Measurements from ENCODE around the gene TXNDC11. TPM values are rescaled to one million over a fixed set of nuclear protein-coding genes. Genes with fewer than 3 reads are reported as not detected.

Gene TXNDC11
- polyA plus RNA-seq, 1 donor (not counting 4 experiments of a cell fraction or from before 2014, with no cell fraction given) = 35.9 TPM

DNA sequence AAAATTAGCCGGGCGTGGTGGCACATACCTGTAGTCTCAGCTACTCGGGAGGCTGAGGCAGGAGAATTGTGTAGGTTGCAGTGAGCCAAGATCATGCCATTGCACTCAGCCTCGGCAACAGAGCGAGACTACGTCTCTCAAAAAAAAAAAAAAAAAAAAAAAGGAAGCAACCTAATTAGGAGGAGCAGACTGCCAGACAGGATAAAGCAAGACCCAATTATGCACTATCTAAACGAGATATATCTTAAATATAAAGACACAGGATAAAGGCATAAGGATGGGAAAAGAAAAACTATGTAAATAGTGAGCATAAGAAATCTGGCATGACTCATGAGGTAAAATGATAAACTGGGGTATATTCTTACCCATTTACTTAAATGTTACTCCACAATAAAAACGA is 4.9 kb downstream of the TXNDC11 start:
- no peak overlapping the region for H3K27ac ChIP-seq (ENCODE audit: control insufficient read depth, insufficient read depth, low read length)
- no peak overlapping the region for H2AFZ ChIP-seq (ENCODE audit: control insufficient read depth, low read length)
- H3K9me1 ChIP-seq (ENCODE audit: control insufficient read depth, extremely low read depth, insufficient read depth, low read length) = no peaks in the 10 kb centered on the region
- H3K27me3 ChIP-seq (ENCODE audit: control insufficient read depth, extremely low read depth, insufficient read depth, low read length) = no peaks in the 10 kb centered on the region
- no peak overlapping the region for H3K4me2 ChIP-seq (ENCODE audit: control insufficient read depth, extremely low read depth, insufficient read depth, low read depth, low read length)
- FAIRE-seq (no peak), DNase-seq (ENCODE audit: low read depth, low spot score) (no peak)
- H3K4me3 ChIP-seq (ENCODE audit: control insufficient read depth in 2 of 3, extremely low read depth in 1 of 3, insufficient read depth in 2 of 3, low read depth in 1 of 3, low read length in 3 of 3) = no peak overlapping the region
- peaks cover 18 to 26% of the 10 kb centered on the region in 2 experiments for H3K36me3 ChIP-seq (ENCODE audit: control insufficient read depth in 2 of 2, extremely low read depth in 1 of 2, insufficient read depth in 2 of 2, low read length in 2 of 2)
- dilution Hi-C loops (cut with MboI; ENCODE audit: extremely low pct_ligation_motif_present, low sequenced_read_pairs) = no loop called here
- TF ChIP-seq EZH2 (IDR thresholded peaks at IDR 0.05; ENCODE audit: low read length) (no peak), CTCF (optimal IDR thresholded peaks at IDR 0.05 in 1 of 3, IDR thresholded peaks at IDR 0.05 in 1 of 3, conservative IDR thresholded peaks at IDR 0.05 in 1 of 3; ENCODE audit: extremely low read depth in 1 of 3, insufficient read depth in 2 of 3, low read length in 3 of 3) (no peak)
- H3K9me3 ChIP-seq (ENCODE audit: control insufficient read depth, low read depth, low read length) = no peaks in the 10 kb centered on the region
- H4K20me1 ChIP-seq (ENCODE audit: control insufficient read depth, extremely low read depth, insufficient read depth, low read length) = peaks cover 4% of the 10 kb centered on the region
- peaks cover 12% of the 10 kb centered on the region for H3K4me1 ChIP-seq (ENCODE audit: control insufficient read depth, extremely low read depth, insufficient read depth, low read length)
- peaks cover 67% of the 10 kb centered on the region for H3K79me2 ChIP-seq (ENCODE audit: control insufficient read depth, insufficient read depth, low read length)
- H3K9ac ChIP-seq (ENCODE audit: control insufficient read depth, extremely low read depth, insufficient read depth, low read length) = no peak overlapping the region

GRCh38 chr16:11736903-11737302 is 5.8 kb downstream of the TXNDC11 start:
- Histone ChIP-seq H4K20me1 (ENCODE audit: control insufficient read depth, extremely low read depth, insufficient read depth, low read length) (peaks cover 4% of the 10 kb centered on the region), H2AFZ (ENCODE audit: control insufficient read depth, low read length) (no peak overlapping the region), H3K4me1 (ENCODE audit: control insufficient read depth, extremely low read depth, insufficient read depth, low read length) (peaks cover 12% of the 10 kb centered on the region), H3K4me3 (ENCODE audit: control insufficient read depth in 2 of 3, extremely low read depth in 1 of 3, insufficient read depth in 2 of 3, low read depth in 1 of 3, low read length in 3 of 3) (no peak overlapping the region), H3K4me2 (ENCODE audit: control insufficient read depth, extremely low read depth, insufficient read depth, low read depth, low read length) (no peak overlapping the region), H3K36me3 (ENCODE audit: control insufficient read depth in 2 of 2, extremely low read depth in 1 of 2, insufficient read depth in 2 of 2, low read length in 2 of 2) (peaks cover 22 to 26% of the 10 kb centered on the region in 2 experiments), H3K27ac (ENCODE audit: control insufficient read depth, insufficient read depth, low read length) (no peak overlapping the region), H3K9me1 (ENCODE audit: control insufficient read depth, extremely low read depth, insufficient read depth, low read length) (no peaks in the 10 kb centered on the region), H3K79me2 (ENCODE audit: control insufficient read depth, insufficient read depth, low read length) (peaks cover 62% of the 10 kb centered on the region), H3K27me3 (ENCODE audit: control insufficient read depth, extremely low read depth, insufficient read depth, low read length) (no peaks in the 10 kb centered on the region), H3K9me3 (ENCODE audit: control insufficient read depth, low read depth, low read length) (no peaks in the 10 kb centered on the region), H3K9ac (ENCODE audit: control insufficient read depth, extremely low read depth, insufficient read depth, low read length) (no peak overlapping the region)
- no peak for FAIRE-seq
- dilution Hi-C loops (cut with MboI; ENCODE audit: extremely low pct_ligation_motif_present, low sequenced_read_pairs) = no loop called here
- DNase-seq (ENCODE audit: low read depth, low spot score) = no peak
- TF ChIP-seq EZH2 (IDR thresholded peaks at IDR 0.05; ENCODE audit: low read length) (no peak), CTCF (optimal IDR thresholded peaks at IDR 0.05 in 1 of 3, IDR thresholded peaks at IDR 0.05 in 1 of 3, conservative IDR thresholded peaks at IDR 0.05 in 1 of 3; ENCODE audit: extremely low read depth in 1 of 3, insufficient read depth in 2 of 3, low read length in 3 of 3) (no peak)
